HT1080 (cell line): ENCODE measurements around the gene COQ7. TPM values are rescaled to one million over a fixed set of nuclear protein-coding genes. Genes with fewer than 3 reads are reported as not detected.

Source experiments
- DNase-seq: peaks from one replicate; pipeline ENCODE4 v3.0.0-alpha.2; 2015; ENCODE audit warnings: low read depth
- total RNA-seq: library from RNA; depleted of rRNA; stranded (reverse); fragments of >200 nt; shearing (Covaris generic); gene quantifications from 2 replicates; pipeline ENCODE4 v1.2.3, GENCODE V29; 2014

COQ7 gene
- total RNA-seq, 1 experiment from 2014 or later, result 17.2 TPM

- DNase-seq, result no peak
Measured at GRCh38 chr16:19085679-19086200, 18.3 kb downstream of the COQ7 start.

DNA sequence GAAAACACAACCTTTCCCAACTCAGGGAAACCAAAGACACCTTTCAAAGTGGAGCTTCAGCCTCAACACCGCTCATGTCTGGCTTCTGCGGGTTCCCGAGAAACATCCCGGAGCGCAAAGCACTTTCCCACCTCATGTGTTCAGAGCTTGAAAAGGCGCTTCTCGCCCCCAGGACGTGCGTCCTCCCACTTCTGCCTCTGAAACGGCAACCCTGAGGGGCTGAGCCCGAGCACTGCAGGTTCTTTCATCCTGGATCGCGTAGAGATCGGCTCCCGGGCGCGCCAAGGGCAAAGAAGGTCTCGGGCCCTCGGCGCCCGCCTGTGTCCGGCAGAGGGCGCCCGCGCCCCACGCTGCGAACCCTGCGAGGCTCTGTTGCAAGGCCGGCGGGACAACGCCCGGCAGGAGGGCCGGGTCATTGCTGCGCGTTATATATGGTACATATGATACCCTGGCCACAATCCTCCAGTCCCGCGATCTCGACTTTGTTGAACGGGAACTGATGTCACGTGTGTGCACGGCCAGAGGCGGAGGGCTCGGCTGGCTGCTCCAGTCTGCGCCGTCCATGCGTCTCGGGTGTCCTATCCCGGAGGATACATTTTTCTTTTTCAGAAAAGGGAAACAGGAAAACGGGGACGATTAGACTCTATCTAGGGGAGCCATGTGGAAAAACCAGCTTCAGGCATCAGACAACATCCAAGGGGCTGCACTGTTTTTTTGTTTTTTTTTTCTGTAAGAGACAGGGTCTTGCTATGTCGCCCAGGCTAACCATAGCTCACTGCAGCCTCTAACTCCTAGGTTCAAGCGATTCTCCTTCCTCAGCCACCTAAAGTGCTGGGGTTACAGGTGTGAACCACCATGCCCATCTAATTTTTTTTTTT, 19.1 kb downstream of the COQ7 start:
- DNase-seq, result peak; percentile 93

- no peak for DNase-seq
Measured at GRCh38 chr16:19088341-19088916, 21.0 kb downstream of the COQ7 start.

DNA sequence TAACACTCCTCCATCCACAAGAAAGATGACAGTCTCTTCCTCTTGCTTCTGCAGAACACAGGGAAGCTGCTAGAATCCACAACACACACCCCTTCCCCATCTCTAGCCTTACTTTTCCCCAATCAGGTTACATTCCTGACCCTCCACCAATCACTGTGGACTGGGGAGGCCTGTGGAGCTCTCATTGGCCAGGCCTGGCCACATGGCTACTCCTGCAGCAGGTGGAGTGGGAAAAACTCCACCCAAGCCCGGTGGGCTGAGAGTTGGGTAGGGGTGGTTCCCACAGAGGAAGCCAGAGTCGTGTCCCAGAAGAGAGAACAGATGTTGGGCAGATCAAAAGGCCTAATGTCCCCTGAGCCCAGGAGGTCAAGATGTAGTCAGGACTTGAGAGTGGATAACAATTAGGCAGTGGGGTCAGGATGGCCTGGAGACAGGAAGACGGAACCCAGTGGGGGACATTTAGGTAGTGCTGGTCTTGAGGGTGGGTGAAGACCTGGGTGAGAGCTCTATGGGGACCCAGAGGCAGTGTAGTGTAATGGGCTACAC, 22.1 kb downstream of the COQ7 start:
- DNase-seq, result no peak

- no peak for DNase-seq
Measured at GRCh38 chr16:19090916-19091315, 23.5 kb downstream of the COQ7 start.

DNA sequence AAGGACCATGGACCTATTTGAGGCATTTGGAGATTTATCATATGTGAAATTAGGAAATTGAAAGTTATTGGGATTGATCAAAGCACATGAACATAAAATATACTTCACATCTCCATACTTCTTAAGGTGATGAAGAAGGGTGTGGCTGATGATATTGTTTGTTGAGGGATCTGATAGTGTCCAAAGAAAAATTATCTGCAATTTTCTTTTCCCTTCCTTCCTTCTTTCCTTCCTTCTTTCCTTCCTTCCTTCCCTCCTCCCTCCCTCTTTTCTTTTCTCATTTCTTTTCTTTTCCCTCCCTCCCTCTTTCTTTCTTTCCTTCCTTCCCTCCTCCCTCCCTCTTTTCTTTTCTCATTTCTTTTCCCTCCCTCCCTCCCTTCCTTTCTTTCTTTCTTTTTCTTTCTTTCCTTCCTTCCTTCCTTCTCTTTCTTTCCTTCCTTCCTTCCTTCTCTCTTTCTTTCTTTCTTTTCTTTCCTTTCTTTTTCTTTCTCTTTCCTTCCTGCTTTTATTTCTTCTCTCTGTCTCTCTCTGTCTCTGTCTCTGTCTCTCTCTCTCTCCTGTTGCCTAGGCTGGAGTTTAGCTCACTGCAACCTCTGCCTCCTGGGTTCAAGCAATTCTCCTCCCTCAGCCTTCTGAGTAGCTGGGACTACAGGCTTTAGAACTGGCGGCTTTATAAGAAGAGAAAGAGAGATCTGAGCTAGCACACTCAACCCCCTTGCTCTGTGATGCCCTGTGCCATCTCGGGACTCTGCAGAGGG, 25.4 kb downstream of the COQ7 start:
- no peak for DNase-seq

DNA sequence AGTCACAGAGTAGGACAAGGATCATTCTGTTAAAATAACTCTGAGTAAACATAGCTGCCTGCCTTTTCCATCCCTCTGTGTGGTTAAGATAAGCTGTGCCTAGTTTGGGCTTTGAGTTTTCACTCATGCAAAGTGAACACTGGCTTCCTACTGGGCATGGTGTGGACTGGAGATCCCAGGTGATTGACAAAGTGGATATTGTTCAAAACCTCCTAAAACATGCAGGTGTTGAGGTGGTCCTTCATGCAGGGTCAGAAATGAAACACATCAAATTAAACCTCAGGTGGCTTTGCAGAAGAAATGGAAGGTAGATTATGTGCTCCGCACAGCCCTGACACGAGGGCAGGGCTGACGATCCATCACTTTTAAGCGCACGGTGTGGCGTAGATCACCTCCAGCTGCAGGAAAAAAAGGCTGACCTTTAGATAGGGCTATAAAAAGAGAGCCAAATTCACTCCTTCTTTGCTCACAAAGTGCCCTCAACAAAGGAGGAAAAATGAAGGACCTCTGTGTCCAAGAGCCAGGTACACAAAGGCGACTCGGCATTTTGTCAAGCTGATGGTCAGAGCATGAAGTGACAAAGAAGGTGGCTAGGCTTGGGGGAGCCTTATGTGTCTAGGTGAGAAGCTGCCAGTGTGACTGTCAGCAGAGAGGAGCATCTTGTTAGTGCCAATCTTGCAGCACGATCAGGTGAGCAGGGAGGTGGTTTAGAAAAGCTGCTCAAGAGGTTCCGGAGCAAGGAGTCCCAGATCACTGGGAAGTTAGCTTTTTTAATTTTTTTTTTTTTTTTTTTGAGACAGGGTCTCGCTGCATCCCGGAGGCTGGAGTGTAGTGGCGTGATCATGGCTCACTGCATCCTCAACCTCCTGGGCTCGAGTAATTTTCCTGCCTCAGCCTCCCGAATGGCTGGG, 26.5 kb downstream of the COQ7 start:
- DNase-seq, result no peak

DNA sequence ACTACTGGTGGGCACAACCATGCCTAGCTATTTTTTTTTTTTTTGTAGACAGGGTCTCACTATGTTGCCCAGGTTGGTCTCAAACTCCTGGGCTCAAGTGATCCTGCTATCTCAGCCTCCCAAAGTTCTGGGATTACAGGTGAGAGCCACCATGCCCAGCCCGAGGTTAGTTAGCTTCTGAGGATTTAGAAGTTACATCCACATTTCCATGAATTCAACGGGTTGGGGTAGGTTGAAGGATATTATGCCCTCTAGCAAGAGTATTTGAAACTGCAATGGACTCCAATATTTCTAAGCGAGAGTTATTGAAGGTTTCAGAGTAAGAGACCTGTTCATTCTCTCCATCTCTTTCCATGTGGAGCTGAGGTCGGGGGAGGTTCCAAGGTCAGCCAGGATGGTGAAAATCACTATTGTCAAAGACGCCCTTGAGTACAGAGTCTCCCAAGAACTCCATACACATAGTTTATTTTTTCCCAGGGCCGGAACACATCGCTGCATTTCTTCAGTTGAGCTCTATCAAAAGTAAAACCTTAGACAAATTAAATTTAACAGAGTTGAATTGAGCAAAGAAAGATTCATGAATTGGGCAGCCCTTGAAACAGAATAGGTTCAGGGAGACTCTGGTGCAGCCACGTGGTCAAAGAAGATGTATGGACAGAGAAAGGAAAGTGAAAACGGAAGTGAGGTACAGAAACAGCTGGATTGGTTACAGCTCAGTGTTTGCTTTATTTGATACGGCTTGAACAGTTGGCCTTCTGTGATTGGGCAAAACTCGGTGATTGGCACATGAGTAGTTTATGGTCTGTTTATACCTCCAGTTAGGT, 27.3 kb downstream of the COQ7 start:
- DNase-seq, result peak; percentile 49

GRCh38 chr16:19095654-19096053, 28.2 kb downstream of the COQ7 start:
- DNase-seq, result peak; percentile 61

- DNase-seq, result no peak
Measured at GRCh38 chr16:19098173-19098572, 30.8 kb downstream of the COQ7 start.

DNA sequence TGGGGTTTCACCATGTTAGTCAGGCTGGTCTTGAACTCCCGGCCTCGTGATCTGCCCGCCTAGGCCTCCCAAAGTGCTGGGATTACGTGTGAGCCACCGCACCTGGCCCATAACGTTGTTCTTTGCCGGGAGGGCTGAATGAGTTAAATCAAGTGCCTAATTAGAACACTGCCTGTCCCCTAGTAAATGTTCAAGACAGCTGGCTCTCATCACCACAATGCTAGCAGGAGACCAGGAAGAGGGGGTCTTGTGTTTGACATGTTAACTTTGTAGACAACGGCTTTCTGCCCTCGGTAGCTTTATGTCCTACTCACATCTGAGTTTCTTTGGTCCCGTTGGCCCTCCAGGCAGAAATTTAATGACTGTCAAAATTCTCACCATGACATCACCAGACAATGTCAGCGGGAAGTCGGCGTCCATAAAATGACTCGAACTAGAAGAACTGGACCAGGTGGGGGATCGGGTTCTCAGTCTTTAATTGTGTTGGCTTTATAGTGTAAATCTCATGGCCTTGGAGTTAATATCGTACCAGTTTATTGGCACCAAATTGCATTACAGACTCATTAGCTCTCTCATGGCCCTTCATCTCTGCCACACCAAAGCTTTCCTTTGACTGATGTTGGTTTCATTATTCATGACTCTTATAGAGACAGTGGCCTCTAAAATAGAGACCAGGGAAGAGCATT, 34.9 kb downstream of the COQ7 start:
- no peak for DNase-seq

- no peak for DNase-seq
Measured at GRCh38 chr16:19104607-19105006, 37.2 kb downstream of the COQ7 start.

GRCh38 chr16:19105131-19105530, 37.7 kb downstream of the COQ7 start:
- no peak for DNase-seq

- DNase-seq, result no peak
Measured at GRCh38 chr16:19105891-19106624, 38.6 kb downstream of the COQ7 start.

GRCh38 chr16:19106625-19107020, 39.2 kb downstream of the COQ7 start:
- DNase-seq, result no peak

GRCh38 chr16:19108409-19109287, 41.2 kb downstream of the COQ7 start:
- peak; percentile 31 for DNase-seq

DNA sequence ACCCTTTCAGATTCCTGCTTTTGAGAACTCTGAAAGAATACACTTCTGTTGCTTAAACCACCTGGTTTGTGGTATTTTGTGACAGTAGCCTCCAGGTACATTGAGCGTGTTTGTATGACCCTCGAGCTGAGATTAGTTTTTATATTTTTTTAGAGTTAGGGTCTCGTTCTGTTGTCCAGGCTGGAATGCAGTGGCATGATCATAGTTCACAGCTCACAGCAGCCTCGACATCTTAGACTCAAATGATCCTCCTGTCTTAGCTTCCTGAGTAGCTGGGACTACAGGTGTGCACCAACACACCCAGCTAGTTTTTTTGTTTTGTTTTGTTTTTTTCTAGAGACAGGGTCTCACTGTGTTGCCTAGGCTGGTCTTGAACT, 41.9 kb downstream of the COQ7 start:
- no peak for DNase-seq
